ENCODE data around the gene VEPH1.

- TF ChIP-seq CTCF (IDR thresholded peaks at IDR 0.05; ENCODE audit: insufficient read depth, low read length, poor library complexity, severe bottlenecking) (no peak), EZH2phosphoT487 (conservative IDR thresholded peaks at IDR 0.05; ENCODE audit: low read length) (no peak)
These were observed 255.8 kb downstream of the VEPH1 start for GRCh38 chr3:157247391-157247790.

All from SU-DHL-6 (cell line).